ENCODE measurements around the gene PLEKHA7. TPM values are rescaled to one million over a fixed set of nuclear protein-coding genes. Genes with fewer than 3 reads are reported as not detected.

Gene PLEKHA7
- total and polyA plus RNA-seq, 2 of the 13 experiments (the other 11 are each of a cell fraction or from before 2014, with no cell fraction given): 17.5 to 18.7 TPM

DNA sequence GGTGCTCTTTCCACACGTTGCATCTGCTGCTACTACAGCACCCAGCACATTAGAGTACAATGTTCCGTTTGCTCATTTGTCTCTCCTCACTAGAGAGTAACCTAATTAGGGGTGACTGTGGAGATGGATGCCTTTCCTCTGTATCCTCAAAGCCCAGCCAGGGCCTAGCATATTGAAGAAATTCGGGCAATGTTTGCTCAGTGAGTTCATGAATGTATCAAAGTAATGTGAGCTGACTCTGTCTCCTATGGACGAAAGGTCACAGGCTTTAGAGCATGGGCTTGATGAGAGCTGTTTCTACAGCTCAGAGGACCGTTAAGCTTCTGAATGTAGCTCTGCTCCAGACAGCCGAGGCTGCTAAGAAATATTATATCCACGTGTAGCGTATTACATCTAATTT, 208.3 kb downstream of the PLEKHA7 start (continued):
- TF ChIP-seq, protein P1, sequence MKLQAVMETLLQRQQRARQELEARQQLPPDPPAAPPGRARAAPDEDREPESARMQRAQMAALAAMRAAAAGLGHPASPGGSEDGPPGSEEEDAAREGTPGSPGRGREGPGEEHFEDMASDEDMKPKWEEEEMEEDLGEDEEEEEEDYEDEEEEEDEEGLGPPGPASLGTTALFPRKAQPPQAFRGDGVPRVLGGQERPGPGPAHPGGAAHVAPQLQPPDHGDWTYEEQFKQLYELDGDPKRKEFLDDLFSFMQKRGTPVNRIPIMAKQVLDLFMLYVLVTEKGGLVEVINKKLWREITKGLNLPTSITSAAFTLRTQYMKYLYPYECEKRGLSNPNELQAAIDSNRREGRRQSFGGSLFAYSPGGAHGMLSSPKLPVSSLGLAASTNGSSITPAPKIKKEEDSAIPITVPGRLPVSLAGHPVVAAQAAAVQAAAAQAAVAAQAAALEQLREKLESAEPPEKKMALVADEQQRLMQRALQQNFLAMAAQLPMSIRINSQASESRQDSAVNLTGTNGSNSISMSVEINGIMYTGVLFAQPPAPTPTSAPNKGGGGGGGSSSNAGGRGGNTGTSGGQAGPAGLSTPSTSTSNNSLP (IDR thresholded peaks at IDR 0.05; ENCODE audit: low read depth, low read length): 0 out of 2 replicates have a peak, but pooled peaks have one; percentile 18
- TF ChIP-seq CEBPG (CRISPR knock-in tag; IDR thresholded peaks at IDR 0.05) (peak; percentile 49; the same call in 1 of the 2 replicates), BCL6 (CRISPR knock-in tag; IDR thresholded peaks at IDR 0.05) (peak; percentile 74), NCOR1 (IDR thresholded peaks at IDR 0.05; ENCODE audit: borderline replicate concordance, low read length) (no peak; the same call in 1 of the 2 replicates), FOXA1 (IDR thresholded peaks at IDR 0.05) (no peak; the same call in 1 of the 2 replicates), FOXA1 (CRISPR knock-in tag; IDR thresholded peaks at IDR 0.05) (peak; percentile 86), PHF21A (CRISPR knock-in tag; IDR thresholded peaks at IDR 0.05) (0 out of 2 replicates have a peak, but pooled peaks have one; percentile 20), SOX13 (IDR thresholded peaks at IDR 0.05) (no peak), SOX13 (CRISPR knock-in tag; conservative IDR thresholded peaks at IDR 0.05 in 1 of 2, IDR thresholded peaks at IDR 0.05 in 1 of 2) (peak in 1 of 2 experiments; percentile 61; a peak in 2 of 4 replicates), PPARG (CRISPR knock-in tag; conservative IDR thresholded peaks at IDR 0.05) (peak; percentile 98), ZKSCAN8 (CRISPR knock-in tag; IDR thresholded peaks at IDR 0.05; ENCODE audit: borderline replicate concordance) (peak; percentile 38; the same call in 1 of the 2 replicates), CENPT (CRISPR knock-in tag; IDR thresholded peaks at IDR 0.05; ENCODE audit: low read depth) (no peak), RCOR2 (CRISPR knock-in tag; IDR thresholded peaks at IDR 0.05) (no peak), BRCA1 (CRISPR knock-in tag; IDR thresholded peaks at IDR 0.05) (no peak), ETV5 (CRISPR knock-in tag; IDR thresholded peaks at IDR 0.05; ENCODE audit: borderline replicate concordance) (0 out of 2 replicates have a peak, but pooled peaks have one; percentile 26), FOSL2 (CRISPR knock-in tag; IDR thresholded peaks at IDR 0.05) (peak; percentile 31; the same call in 1 of the 2 replicates), MIXL1 (CRISPR knock-in tag; IDR thresholded peaks at IDR 0.05) (peak; percentile 68; the same call in 1 of the 2 replicates), GATAD2A (CRISPR knock-in tag; IDR thresholded peaks at IDR 0.05) (peak; percentile 59), ZNF766 (CRISPR knock-in tag; IDR thresholded peaks at IDR 0.05; ENCODE audit: borderline replicate concordance) (0 out of 2 replicates have a peak, but pooled peaks have one; percentile 43), SOX6 (IDR thresholded peaks at IDR 0.05) (no peak), SOX6 (CRISPR knock-in tag; IDR thresholded peaks at IDR 0.05) (peak; percentile 34; the same call in 1 of the 2 replicates), SIX4 (CRISPR knock-in tag; IDR thresholded peaks at IDR 0.05) (peak; percentile 84; the same call in 1 of the 2 replicates), KDM3A (CRISPR knock-in tag; IDR thresholded peaks at IDR 0.05; ENCODE audit: low read depth) (no peak), ZNF776 (CRISPR knock-in tag; IDR thresholded peaks at IDR 0.05) (no peak)
- TF ChIP-seq, protein P2, sequence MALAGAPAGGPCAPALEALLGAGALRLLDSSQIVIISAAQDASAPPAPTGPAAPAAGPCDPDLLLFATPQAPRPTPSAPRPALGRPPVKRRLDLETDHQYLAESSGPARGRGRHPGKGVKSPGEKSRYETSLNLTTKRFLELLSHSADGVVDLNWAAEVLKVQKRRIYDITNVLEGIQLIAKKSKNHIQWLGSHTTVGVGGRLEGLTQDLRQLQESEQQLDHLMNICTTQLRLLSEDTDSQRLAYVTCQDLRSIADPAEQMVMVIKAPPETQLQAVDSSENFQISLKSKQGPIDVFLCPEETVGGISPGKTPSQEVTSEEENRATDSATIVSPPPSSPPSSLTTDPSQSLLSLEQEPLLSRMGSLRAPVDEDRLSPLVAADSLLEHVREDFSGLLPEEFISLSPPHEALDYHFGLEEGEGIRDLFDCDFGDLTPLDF (CRISPR knock-in tag; IDR thresholded peaks at IDR 0.05): no peak
- TF ChIP-seq, protein P3, sequence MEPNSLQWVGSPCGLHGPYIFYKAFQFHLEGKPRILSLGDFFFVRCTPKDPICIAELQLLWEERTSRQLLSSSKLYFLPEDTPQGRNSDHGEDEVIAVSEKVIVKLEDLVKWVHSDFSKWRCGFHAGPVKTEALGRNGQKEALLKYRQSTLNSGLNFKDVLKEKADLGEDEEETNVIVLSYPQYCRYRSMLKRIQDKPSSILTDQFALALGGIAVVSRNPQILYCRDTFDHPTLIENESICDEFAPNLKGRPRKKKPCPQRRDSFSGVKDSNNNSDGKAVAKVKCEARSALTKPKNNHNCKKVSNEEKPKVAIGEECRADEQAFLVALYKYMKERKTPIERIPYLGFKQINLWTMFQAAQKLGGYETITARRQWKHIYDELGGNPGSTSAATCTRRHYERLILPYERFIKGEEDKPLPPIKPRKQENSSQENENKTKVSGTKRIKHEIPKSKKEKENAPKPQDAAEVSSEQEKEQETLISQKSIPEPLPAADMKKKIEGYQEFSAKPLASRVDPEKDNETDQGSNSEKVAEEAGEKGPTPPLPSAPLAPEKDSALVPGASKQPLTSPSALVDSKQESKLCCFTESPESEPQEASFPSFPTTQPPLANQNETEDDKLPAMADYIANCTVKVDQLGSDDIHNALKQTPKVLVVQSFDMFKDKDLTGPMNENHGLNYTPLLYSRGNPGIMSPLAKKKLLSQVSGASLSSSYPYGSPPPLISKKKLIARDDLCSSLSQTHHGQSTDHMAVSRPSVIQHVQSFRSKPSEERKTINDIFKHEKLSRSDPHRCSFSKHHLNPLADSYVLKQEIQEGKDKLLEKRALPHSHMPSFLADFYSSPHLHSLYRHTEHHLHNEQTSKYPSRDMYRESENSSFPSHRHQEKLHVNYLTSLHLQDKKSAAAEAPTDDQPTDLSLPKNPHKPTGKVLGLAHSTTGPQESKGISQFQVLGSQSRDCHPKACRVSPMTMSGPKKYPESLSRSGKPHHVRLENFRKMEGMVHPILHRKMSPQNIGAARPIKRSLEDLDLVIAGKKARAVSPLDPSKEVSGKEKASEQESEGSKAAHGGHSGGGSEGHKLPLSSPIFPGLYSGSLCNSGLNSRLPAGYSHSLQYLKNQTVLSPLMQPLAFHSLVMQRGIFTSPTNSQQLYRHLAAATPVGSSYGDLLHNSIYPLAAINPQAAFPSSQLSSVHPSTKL (CRISPR knock-in tag; IDR thresholded peaks at IDR 0.05): peak; percentile 75
